GM23338 (cell line): Measurements from ENCODE around the gene SOX2. TPM values are rescaled to one million over a fixed set of nuclear protein-coding genes. Genes with fewer than 3 reads are reported as not detected.
A peak's percentile ranks its signal among the peaks of the same experiment; 100 is the strongest.

Experiments
- ATAC-seq: fragments of 200-7000 bp; cut with Tn5 transposase; 3 replicates; pipeline ENCODE4 v1.9.1; 2020
- DNase-seq: peaks from one replicate; pipeline ENCODE4 v3.0.0-alpha.2; 2015; ENCODE audit warnings: low spot score
- H2AFZ ChIP-seq: fragments of 200-600 bp; sonication (generic); 2 replicates; pipeline ENCODE4 v1.8.0; 2016; ENCODE audit warnings: antibody characterized with exemption, mild to moderate bottlenecking, moderate library complexity
- H3F3A ChIP-seq: fragments of 200-600 bp; sonication (generic); replicated peaks from 2 replicates; pipeline ENCODE4 v1.8.0; 2017; ENCODE audit warnings: antibody characterized with exemption, mixed run types, low read depth
- H3K27ac ChIP-seq: fragments of 200-600 bp; sonication (generic); 2 replicates; pipeline ENCODE4 v1.6.1; 2016; ENCODE audit warnings: low read depth
- H3K27me3 ChIP-seq: fragments of 200-600 bp; sonication (generic); 2 replicates; pipeline ENCODE4 v1.8.0; 2016; ENCODE audit warnings: mild to moderate bottlenecking, mixed run types, moderate library complexity; ENCODE audit not compliant: insufficient read depth
- H3K36me3 ChIP-seq: fragments of 200-600 bp; sonication (generic); 2 replicates; pipeline ENCODE4 v1.8.0; 2016; ENCODE audit warnings: mild to moderate bottlenecking; ENCODE audit not compliant: insufficient read depth
- H3K4me1 ChIP-seq: fragments of 200-600 bp; sonication (generic); 2 replicates; pipeline ENCODE4 v1.8.0; 2016; ENCODE audit warnings: mild to moderate bottlenecking, moderate library complexity; ENCODE audit not compliant: insufficient read depth
- H3K4me2 ChIP-seq: fragments of 200-600 bp; sonication (generic); 2 replicates; pipeline ENCODE4 v1.7.1; 2017; ENCODE audit warnings: mixed run types
- H3K4me3 ChIP-seq: fragments of 200-600 bp; sonication (generic); 2 replicates; pipeline ENCODE4 v1.6.1; 2016; ENCODE audit warnings: mixed run types
- H3K79me2 ChIP-seq: fragments of 200-600 bp; sonication (generic); replicated peaks from 2 replicates; pipeline ENCODE4 v1.8.0; 2017; ENCODE audit warnings: mild to moderate bottlenecking; ENCODE audit not compliant: insufficient read depth
- H3K9me2 ChIP-seq: fragments of 200-600 bp; sonication (generic); 2 replicates; pipeline ENCODE4 v1.8.0; 2017; ENCODE audit not compliant: insufficient read depth
- H4K20me1 ChIP-seq: fragments of 200-600 bp; sonication (generic); replicated peaks from 2 replicates; pipeline ENCODE4 v1.8.0; 2017; ENCODE audit warnings: mild to moderate bottlenecking; ENCODE audit not compliant: insufficient read depth
- H3K27ac Mint-ChIP-seq: 2 replicates; pipeline ENCODE4 v1.8.0; 2020; ENCODE audit warnings: inconsistent platforms, mild to moderate bottlenecking, moderate library complexity, mixed read lengths
- H3K27me3 Mint-ChIP-seq: 3 replicates; pipeline ENCODE4 v1.8.0; 2022; ENCODE audit warnings: low read depth, mild to moderate bottlenecking, moderate library complexity, mixed read lengths, inconsistent platforms; ENCODE audit not compliant: insufficient read depth, poor library complexity
- H3K36me3 Mint-ChIP-seq: 3 replicates; pipeline ENCODE4 v1.8.0; 2021; ENCODE audit warnings: low read depth, mild to moderate bottlenecking, inconsistent platforms, moderate library complexity, mixed read lengths
- H3K4me1 Mint-ChIP-seq: 3 replicates; pipeline ENCODE4 v1.8.0; 2020; ENCODE audit warnings: mild to moderate bottlenecking, inconsistent platforms, mixed read lengths
- H3K4me3 Mint-ChIP-seq: 3 replicates; pipeline ENCODE4 v1.8.0; 2021; ENCODE audit warnings: moderate library complexity, mild to moderate bottlenecking, inconsistent platforms, mixed read lengths
- H3K9me3 Mint-ChIP-seq: 3 replicates; pipeline ENCODE4 v1.8.0; 2020; ENCODE audit warnings: moderate library complexity, mild to moderate bottlenecking, inconsistent platforms, mixed read lengths
- CREB1 ChIP-seq: fragments of 250-450 bp; sonication (Bioruptor Pico); IDR thresholded peaks from 2 replicates; pipeline ENCODE4 v1.5.0; 2020; ENCODE audit warnings: low read depth, mild to moderate bottlenecking, moderate library complexity
- CTCF ChIP-seq, 2 experiments: fragments of 200-600 bp in 1 of 2; sonication (generic) in 1 of 2; conservative IDR thresholded peaks; 2 replicates each; pipeline versions ENCODE4 v1.5.1 to v1.6.1; 2016 to 2017; ENCODE audit warnings: antibody characterized with exemption in 2 of 2, low read depth in 2 of 2, mild to moderate bottlenecking in 2 of 2, moderate library complexity in 1 of 2
- EZH2 ChIP-seq: fragments of 200-600 bp; sonication (generic); IDR thresholded peaks from one replicate; pipeline ENCODE4 v1.8.0; 2017; ENCODE audit warnings: antibody characterized with exemption, mild to moderate bottlenecking, low read depth; ENCODE audit not compliant: unreplicated experiment
- EZH2phosphoT487 ChIP-seq: fragments of 200-600 bp; sonication (generic); IDR thresholded peaks from one replicate; pipeline ENCODE4 v1.8.1; 2018; ENCODE audit warnings: antibody characterized with exemption; ENCODE audit not compliant: unreplicated experiment
- JUNB ChIP-seq: IDR thresholded peaks from one replicate; pipeline ENCODE4 v1.6.1; 2016; ENCODE audit warnings: antibody characterized with exemption; ENCODE audit not compliant: unreplicated experiment
- NANOG ChIP-seq: IDR thresholded peaks from 2 replicates; pipeline ENCODE4 v1.6.1; 2016; ENCODE audit warnings: antibody characterized with exemption, borderline replicate concordance
- POLR2AphosphoS5 ChIP-seq: IDR thresholded peaks from 2 replicates; pipeline ENCODE4 v1.6.1; 2016; ENCODE audit warnings: antibody characterized with exemption, low read depth
- REST ChIP-seq: IDR thresholded peaks from one replicate; pipeline ENCODE4 v1.6.1; 2018; ENCODE audit warnings: antibody characterized with exemption; ENCODE audit not compliant: unreplicated experiment
- ZNF114 ChIP-seq: fragments of 250-450 bp; sonication (Bioruptor Pico); IDR thresholded peaks from 2 replicates; pipeline ENCODE4 v1.5.0; 2020; ENCODE audit warnings: mild to moderate bottlenecking, moderate library complexity
- ZNF331 ChIP-seq: fragments of 250-450 bp; sonication (Bioruptor Pico); IDR thresholded peaks from 2 replicates; pipeline ENCODE4 v1.5.0; 2020; ENCODE audit warnings: low read depth, mild to moderate bottlenecking, moderate library complexity
- polyA plus RNA-seq: library from polyadenylated mRNA; unstranded; fragments of >200 nt; fragmentation: Nextera tagmentation; extraction: Ambion mirVana; gene quantifications from 2 replicates; pipeline ENCODE4 v1.2.1, GENCODE V29; 2016
- total RNA-seq: library from RNA; depleted of rRNA; stranded (reverse); fragments of >200 nt; shearing (Covaris generic); gene quantifications from 2 replicates; pipeline ENCODE4 v1.2.3, GENCODE V29; 2014

The SOX2 gene
- total and polyA plus RNA-seq, 2 experiments from 2014 or later, result 105 to 228 TPM

- Histone ChIP-seq H3K9me2 (no peaks in the 10 kb centered on the region), H3K79me2 (no peaks in the 10 kb centered on the region), H3K4me1 (peaks cover 71% of the 10 kb centered on the region), H3K4me2 (peak overlapping the region; percentile 76), H4K20me1 (no peaks in the 10 kb centered on the region), H3K4me3 (peak overlapping the region; percentile 54), H2AFZ (0 out of 2 replicates have a peak overlapping the region, but pooled peaks have one; percentile 38), H3K27ac (no peak overlapping the region), H3F3A (no peaks in the 10 kb centered on the region; the same call in 1 of the 2 replicates), H3K36me3 (no peaks in the 10 kb centered on the region), H3K27me3 (peaks cover 42% of the 10 kb centered on the region)
- no peak overlapping the region for H3K27ac Mint-ChIP-seq
- peak; percentile 19 for DNase-seq
- H3K4me3 Mint-ChIP-seq, result peak overlapping the region; percentile 86
- H3K4me1 Mint-ChIP-seq, result peaks cover 84% of the 10 kb centered on the region
- 0 out of 3 replicates have a peak, but pooled peaks have one; percentile 2 for ATAC-seq
- H3K27me3 Mint-ChIP-seq, result peaks cover 43% of the 10 kb centered on the region
- TF ChIP-seq ZNF114 (CRISPR knock-in tag) (no peak), EZH2 (no peak), NANOG (no peak), CREB1 (CRISPR knock-in tag) (no peak), REST (no peak), EZH2phosphoT487 (no peak), JUNB (no peak), CTCF (conservative IDR thresholded peaks at IDR 0.05; ENCODE audit: low read depth in 2 of 2) (no peak)
- H3K36me3 Mint-ChIP-seq, result no peaks in the 10 kb centered on the region
- H3K9me3 Mint-ChIP-seq, result no peaks in the 10 kb centered on the region
These were observed 7.2 kb upstream of the SOX2 start for GRCh38 chr3:181704421-181705085.

GRCh38 chr3:181705086-181705480 lies 6.6 kb upstream of the SOX2 start:
- H3K27ac Mint-ChIP-seq, result no peak overlapping the region
- peak; percentile 49 for DNase-seq
- no peaks in the 10 kb centered on the region for H3K9me3 Mint-ChIP-seq
- no peaks in the 10 kb centered on the region for H3K9me2 ChIP-seq
- H3K4me2 ChIP-seq, result peak overlapping the region; percentile 76
- H3F3A ChIP-seq, result no peaks in the 10 kb centered on the region; the same call in 1 of the 2 replicates
- peaks cover 66% of the 10 kb centered on the region for H3K4me1 ChIP-seq
- H3K4me3 Mint-ChIP-seq, result peak overlapping the region; percentile 8; the same call in 1 of the 3 replicates
- H2AFZ ChIP-seq, result no peak overlapping the region
- TF ChIP-seq EZH2 (no peak), ZNF331 (CRISPR knock-in tag) (no peak), JUNB (no peak), POLR2AphosphoS5 (no peak), CREB1 (CRISPR knock-in tag) (no peak), REST (no peak), EZH2phosphoT487 (no peak), NANOG (no peak), CTCF (conservative IDR thresholded peaks at IDR 0.05; ENCODE audit: low read depth in 2 of 2) (no peak), ZNF114 (CRISPR knock-in tag) (no peak)
- H4K20me1 ChIP-seq, result no peaks in the 10 kb centered on the region
- peaks cover 41% of the 10 kb centered on the region for H3K27me3 Mint-ChIP-seq
- no peaks in the 10 kb centered on the region for H3K79me2 ChIP-seq
- H3K36me3 ChIP-seq, result no peaks in the 10 kb centered on the region
- H3K27ac ChIP-seq, result no peak overlapping the region
- H3K36me3 Mint-ChIP-seq, result no peaks in the 10 kb centered on the region
- H3K27me3 ChIP-seq, result peaks cover 42% of the 10 kb centered on the region
- peaks cover 84% of the 10 kb centered on the region for H3K4me1 Mint-ChIP-seq
- 0 out of 2 replicates have a peak overlapping the region, but pooled peaks have one; percentile 54 for H3K4me3 ChIP-seq
- ATAC-seq, result no peak
